HT-29 (cell line): ENCODE measurements around the gene SYK. TPM values are rescaled to one million over a fixed set of nuclear protein-coding genes. Genes with fewer than 3 reads are reported as not detected.

Experiments
- DNase-seq: peaks from one replicate; pipeline ENCODE4 v3.0.0-alpha.2; 2015; ENCODE audit warnings: low spot score
- total RNA-seq: library from RNA; depleted of rRNA; stranded (reverse); fragments of >200 nt; shearing (Covaris generic); gene quantifications from 2 replicates; pipeline ENCODE4 v1.2.3, GENCODE V29; 2014

SYK gene
- total RNA-seq, 1 experiment from 2014 or later, result 24.2 TPM

DNA sequence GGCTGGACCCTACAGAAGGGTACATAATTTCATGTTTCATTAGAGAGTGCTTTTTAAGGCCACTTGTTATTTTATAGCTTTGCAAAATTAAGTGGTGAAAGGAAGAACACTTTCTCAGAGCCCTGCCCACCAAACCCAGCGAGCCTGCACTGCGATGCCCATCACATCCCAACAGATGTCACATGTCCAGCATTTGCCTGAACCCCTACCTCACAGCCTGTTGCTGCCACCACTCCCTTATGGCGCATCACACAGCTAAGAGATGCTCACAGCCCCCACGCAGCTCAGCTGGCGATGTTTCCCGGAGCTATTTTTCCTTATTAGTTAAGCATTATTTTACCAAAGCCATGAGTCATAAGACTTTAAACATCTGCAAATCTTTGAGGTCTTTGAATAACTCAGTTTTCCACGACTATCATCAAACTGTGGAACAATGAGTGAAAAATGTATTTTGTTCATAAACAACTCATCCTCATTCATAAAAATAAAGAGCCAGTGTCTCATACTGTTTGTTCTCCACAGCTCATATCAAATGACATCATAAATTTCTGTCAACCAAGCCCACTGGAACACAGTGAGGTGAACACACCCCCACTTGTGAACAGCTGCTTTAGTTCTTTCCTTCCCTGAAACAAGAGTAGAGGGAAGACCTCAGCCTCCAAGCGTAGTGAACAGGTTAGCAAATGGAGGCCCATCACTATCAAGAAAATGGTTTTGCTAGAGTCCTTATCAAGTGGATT lies 104.9 kb downstream of the SYK start:
- DNase-seq, result no peak

DNA sequence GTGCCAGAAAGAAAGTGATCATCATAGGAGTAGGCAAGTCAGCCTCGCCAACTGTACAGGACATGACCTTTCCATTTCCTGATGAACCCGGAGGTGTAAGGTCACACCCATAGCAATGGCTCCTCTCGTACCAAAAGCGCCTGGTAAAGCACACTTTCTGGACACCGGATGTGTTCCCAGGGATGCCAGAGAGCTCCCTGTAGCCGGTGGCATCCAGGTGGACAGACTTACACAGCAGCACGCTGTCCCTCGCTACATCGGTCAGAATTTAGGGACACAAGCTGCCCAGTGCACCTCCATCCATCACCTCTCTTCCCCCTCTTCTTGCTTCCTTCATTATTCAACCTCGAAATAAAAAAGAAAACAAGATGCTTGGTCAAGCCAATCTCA lies 105.4 kb downstream of the SYK start:
- no peak for DNase-seq

DNA sequence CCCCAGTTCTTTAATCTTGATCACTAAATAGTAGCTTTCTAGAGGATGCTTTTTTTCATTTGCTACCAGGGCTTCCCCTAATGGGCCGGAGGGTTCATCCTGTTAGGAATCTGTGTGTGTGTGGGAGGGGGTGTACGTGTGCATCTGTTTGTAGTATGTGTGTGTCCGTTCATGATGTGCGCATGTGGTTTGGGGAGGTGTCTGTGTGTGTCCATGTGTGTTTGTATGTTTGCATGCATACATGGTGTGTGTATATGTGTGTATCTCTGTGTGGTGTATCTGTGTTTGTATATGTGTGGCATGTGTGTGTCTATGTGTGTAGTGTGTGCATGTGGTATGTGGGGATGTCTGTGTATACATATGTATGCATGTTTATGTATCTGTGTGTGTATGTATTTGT lies 106.2 kb downstream of the SYK start:
- no peak for DNase-seq

DNA sequence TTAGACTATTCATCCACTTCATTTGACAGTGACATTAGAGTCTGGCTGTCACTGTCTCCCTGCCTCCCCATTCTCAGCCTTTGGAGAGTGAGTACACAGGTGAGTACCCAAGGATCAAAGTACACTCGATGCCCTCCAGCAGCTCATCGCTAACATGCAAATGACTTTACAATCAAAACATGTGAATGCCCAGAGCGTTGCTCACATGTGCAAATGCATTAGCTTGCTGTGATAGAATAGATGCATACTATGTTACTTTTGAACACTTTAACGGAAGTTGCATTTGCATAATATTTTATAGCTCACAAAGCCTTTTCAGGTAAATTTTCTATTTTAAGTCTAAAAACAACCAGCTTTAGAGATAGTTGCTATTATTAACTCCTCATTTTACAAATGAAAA lies 107.6 kb downstream of the SYK start:
- DNase-seq, result no peak

DNA sequence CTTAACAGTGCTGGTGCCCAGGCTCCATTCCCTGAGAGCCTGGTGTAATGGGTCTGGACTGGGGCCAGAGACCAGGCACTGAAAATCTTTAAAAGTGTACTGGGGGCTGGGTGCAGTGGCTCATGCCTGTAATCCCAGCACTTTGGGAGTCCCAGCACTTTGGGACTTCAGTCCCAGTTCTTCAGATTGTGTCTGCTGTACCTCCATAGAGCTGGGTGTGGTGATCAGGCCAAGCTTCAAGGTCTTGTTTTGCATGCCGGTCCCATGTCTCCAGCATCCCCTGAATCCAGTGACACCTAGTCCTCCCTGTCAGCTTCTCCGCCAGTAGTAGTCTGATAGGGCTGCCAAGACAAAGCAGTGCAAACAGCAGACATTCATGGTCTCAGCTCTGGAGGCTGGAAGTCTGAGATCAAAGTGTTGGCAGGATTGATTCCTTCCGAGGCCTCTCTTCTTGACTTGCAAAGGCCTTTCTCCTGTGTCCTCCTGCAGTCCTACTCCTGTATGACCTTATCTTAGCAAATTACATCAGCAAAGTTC lies 108.2 kb downstream of the SYK start:
- DNase-seq, result no peak

DNA sequence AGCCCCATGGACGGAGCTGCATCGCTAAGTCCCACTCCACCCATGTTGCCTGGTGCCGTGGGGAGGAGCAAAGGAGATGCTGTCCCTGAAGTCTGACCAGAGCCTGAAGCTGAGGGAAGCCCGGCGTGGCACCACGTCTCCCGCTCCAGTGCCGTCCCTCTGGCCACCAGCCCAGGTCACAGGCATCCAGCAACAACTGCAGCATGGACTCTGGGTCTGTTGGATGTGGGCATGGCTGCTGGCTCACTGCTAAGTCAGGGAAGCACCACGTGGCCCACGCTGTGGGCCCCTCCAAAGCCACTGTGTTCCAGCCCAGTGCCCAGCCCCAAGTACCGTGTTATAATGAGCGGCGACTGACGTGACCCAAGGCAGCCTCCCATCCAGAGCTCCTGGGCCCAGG lies 112.6 kb downstream of the SYK start:
- no peak for DNase-seq

DNA sequence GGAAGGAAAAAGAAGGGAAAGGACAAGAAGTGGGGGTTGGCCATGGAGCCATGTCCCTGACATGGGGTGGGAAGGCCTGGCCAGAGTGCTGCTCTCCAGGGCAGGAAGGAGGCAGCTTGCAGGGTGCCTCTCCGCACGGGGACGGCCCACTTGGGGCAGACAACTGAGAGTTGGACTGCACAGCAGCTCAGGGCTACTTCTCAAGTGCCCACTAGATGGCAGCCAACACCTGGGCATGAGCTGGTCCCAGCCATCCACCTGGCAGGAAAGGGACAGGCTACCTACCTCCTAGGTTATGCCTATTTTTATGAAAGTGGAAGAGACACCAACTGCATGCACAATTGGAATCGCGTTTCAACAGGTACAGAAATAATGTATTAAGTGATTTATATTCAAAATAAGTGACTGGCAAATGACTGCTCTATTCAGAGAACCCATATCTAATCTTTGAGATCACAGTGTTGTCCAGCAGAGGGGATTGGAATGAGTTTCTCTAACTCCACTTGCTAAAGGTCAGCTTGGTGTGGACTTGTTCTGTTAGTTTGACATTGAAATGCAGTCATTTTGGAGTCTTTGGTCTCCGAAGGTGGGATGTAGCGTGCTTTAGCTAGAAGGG lies 113.4 kb downstream of the SYK start:
- DNase-seq, result peak; percentile 87

DNA sequence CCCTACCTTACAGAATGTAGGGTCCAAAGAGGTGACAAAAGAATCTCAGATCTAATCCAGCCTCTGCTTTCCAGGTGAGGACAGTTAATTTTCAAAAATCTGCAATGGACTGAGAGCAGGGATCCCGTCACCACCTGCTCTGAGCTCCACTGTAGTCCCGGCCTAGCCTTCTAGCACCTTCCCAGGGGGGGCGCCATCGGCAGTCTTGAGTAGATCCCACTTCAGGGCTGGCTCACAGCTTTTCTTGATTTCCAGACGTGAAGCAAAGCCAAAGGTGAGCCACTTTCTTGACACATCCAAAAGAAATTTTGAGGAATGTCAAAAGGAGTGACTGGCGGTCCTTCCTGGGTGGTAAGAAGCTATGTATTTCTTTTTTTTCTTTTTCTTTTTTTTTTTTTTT lies 114.1 kb downstream of the SYK start:
- DNase-seq, result no peak

DNA sequence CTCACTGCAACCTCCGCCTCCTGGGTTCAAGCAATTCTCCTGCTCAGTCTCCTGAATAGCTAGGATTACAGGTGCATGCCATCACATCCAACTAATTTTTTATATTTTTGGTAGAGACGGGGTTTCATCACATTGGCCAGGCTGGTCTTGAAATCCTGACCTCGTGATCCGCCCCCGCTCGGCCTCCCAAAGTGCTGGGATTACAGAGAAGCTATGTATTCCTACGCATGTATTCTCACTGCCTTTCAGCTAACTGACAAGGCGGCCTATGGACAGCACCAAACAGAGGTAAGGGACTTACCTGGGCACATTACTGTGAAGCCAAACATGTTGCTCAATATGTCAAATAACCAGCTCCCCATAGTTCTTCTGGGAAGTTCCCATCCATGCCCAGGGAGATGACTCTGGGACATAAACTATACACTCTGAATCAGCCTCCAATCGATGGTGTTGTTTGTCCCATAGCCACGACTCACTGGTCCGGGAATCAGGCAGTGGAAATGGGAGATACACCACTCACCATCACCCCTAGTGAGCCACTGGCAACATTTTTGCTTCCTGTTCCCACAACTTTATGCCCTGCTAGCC lies 114.6 kb downstream of the SYK start:
- DNase-seq, result no peak

DNA sequence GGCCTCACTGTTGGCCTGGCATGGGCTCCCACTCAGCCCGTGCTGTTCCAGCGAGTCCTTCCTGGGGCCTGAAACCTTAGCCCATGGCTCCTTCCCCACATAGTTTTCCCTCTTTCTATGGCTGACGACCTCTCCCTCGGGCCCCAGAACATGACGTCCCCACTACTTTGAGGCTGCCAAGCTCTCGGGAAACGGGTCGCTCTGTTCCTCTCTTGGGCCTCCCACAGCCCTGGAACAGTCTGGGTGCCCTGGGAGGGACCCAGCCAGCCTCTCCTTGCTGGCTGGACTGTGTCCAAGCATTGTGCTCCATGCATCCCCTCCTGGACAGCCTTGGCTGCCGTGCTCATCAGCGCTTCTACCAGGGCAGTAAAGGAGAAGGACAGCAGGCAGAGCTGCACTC lies 118.3 kb downstream of the SYK start:
- no peak for DNase-seq

DNA sequence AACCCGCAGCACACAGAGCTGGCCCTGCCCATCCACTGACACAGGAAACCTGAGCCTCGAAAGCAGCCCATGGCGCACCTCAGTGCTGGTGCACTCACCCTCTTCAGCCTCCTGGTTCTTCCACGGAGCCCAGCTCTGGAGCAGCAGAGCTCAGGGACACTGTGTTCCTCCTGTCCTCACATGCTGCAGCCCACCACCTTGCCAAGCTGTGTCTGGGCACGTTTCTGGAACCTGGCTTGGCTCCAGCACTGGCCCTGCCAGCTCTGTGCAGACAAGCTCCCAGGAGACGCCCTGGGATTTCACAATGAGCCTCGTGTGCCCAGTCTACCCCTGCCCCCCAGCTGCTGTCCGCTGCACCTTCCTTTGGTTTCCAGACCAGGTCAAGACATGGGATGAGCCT lies 119.5 kb downstream of the SYK start:
- DNase-seq, result no peak

DNA sequence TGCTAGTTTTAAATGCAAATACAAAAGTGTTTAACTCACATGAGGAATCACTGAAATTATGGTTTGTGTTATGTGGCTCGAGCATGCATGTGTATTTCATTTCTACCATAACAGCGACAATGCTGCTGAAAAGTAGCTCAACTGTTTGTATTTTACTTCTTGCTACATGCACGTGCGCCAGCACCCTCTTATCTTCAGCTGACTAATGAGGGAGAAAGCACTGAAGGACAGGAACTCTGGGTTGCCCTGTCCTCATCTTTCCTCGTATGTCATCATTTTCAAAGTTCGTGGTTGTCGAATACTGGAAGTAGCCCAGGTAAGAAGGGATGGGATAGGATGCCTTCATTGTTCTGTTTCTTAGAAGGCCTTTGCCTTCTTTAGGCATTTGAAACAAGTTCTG lies 120.3 kb downstream of the SYK start:
- DNase-seq, result no peak

DNA sequence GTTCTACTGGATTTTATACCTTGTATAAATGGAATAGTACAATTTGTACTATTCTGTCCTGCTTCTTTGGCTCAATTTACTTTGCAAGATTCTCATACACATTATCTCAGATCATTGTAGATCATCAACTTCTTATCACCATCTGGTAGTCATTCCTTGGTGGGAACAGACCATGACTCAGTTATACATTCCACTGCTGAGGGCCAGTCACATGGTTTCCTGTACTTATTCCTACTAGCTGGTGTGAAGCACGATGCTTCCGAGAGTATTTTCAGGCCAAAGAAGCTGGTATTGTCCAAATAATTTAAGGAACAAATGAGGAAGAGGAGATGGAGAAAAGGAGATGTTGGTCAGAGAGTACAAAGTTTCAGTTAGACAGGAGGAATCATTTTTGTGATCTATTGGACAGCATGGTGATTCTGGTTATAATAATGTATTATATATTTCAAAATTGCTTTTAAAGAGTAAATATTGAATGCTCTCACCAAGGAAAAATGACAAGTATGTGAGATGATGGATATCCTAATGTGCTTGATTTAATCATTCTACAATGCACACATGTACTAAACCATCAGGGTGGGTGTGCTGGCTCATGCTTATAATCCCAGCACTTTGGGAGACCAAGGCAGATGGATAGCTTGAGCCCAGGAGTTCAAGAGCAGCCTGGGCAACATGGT lies 124.1 kb downstream of the SYK start:
- DNase-seq, result no peak

DNA sequence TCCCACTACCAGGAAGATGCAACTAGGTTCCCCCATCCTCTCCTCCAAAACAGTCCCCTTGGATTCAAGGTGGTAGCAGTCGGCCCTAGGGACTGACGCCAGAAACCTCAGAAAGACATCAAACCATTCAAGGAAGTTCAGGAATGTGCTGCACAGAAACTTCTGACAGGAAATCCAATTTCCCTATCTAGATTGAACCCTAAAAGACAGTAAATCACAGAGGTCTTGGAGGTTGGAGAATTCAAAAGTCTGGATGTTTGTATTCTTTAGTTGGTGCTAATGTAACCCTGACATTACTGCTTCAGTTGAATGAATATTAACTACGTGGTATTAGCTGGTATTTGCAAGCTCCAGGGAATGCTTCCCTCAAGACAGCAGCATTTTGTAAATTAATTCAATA lies 125.3 kb downstream of the SYK start:
- no peak for DNase-seq

DNA sequence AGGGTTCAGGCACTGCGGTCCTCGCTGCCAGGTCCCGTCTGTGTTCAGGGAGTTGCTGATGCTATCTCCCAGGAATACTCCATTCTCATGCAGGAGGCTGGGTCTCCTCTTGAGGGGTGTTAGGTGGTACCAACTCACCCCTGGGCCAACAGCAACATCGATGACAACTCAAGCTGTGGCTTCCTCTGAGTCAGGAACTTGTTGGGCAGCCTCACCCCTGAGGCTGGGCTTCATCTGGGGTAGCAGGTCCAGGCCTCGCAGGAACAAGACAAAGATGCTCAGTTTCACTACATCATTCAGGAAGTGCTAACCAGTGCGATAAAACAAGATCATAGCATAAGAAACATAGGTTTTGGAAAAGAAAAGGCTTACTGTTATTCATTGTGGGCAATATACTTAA lies 125.9 kb downstream of the SYK start:
- no peak for DNase-seq

DNA sequence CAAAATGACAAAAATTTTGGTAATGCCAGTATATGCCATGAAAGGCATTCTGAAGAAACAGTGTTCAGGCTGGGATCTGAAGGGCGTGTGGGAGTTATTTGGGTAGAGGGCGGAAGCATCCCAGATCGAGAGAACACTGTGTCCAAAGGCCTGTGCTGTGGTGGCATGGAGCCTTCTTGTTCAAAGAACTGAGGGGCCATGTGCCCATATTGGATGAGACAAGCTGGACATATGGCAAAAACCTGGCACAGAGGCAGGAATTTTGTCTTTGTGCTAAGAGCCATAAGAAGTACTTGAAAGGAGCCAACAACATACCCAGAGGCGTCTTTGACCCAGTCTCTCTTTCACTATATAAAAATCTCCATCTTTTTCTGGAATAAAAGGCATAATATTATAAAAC lies 128.0 kb downstream of the SYK start:
- DNase-seq, result no peak

DNA sequence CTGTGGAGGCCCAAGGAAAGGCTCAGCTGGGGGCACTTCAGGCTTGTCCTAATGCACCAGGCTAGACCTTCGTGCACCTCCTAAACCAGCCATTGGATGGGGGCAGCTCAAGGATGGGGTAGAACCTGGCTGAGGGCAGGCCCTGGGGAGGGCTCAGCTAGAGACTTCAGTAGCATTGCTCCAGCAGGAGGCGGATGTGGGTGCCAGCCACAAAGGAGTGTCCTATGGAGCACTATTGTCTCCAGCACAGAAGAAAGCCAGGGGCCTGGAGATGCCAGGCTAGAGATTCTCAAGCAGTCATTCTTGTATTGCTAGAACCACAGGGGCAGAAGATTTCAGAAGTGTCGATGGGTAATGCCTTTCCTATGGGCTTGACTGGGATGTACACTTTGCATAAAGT lies 131.8 kb downstream of the SYK start:
- DNase-seq, result no peak

DNA sequence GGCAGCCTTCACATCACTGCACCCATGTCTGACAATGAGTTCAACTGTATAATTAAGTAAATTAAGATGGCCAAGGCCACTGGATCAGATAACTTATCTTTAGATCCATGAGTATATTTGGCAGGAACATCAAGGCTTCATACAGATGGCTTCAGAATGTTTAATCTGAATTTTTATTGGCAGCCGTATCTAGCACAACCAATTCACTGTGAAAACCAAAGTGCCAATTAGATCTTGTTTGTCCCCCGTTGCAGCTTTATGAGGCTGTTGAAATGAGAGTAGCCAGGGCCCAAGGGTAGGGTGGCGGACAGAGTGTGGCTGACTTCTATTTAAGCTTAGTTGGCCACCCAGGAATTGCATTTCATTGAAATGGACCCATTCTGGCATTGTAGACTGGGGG lies 137.7 kb downstream of the SYK start:
- no peak for DNase-seq

DNA sequence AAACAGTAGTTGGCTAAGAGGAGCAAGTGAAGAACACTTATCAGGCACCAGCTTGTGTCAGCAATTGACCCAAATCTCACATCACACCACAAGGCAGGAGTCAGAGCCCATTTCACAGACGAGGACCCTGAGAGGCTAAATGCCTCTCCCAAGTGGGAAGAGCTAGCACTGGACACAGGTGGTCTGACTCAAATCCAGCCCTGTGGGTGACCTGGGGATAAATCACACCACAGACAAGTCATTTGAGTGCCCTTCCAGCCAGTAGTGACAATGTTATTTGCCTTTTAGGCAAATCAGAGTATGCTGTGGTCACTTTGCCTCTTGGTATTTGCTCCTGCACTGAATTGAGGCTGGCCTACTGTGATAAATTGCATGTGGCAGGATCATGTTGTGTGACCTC lies 138.7 kb downstream of the SYK start:
- no peak for DNase-seq

DNA sequence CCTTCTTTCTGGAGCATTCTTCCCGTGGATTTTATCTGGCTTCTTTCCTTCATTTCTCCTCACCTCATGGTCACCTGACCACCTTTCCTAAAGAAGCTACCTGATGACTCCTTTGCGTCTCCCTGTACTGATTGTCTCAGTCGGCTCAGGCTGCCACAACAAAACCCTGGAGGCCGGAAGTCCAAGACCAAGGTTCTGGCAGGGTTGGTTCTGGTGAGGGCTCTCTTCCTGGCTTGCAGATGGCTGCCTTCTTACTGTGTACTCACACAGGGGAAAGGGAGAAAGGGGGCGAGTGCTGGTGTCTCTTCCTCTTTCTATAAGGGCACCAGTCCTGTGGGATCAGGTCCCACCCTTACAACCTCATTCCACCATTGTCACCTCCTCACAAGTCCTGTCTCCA lies 140.0 kb downstream of the SYK start:
- DNase-seq, result no peak

DNA sequence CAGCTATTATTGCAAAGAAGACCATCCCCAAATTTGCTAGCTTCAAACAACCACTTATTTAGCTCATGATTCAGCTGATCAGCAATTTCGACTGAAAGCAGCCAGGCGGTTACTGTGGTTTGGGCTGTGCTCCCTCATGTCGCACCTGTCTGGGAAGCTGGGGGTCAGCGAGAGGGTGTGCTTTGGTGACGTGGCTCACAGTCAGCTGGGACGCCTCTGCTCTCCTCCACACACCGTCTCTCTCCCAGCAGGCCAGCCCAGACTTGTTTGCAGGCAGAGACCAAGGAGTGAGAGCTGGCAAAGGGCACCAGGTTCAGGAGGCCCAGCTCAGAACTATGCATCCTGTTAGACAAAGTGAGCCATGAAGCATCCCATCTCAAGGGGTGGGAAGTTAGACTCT lies 140.9 kb downstream of the SYK start:
- no peak for DNase-seq

DNA sequence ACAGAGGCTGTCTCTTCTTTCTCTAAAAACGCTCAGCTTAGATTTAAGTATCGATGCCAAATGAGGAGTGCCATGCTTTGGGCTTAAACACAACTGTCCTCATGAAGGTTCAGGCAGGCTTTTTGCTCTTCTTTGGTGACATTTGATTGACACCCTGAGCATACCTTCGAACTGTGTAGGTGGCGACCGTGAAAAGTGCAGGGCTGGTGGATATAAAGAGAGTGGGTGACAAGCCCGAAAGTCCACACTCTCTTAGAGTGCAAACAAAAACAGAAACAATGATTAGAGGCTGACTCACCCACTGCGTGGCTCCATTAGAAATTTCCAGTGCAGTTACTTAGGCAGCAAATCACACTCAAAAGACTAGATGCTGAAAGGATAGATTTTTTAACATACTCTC lies 141.7 kb downstream of the SYK start:
- DNase-seq, result no peak

DNA sequence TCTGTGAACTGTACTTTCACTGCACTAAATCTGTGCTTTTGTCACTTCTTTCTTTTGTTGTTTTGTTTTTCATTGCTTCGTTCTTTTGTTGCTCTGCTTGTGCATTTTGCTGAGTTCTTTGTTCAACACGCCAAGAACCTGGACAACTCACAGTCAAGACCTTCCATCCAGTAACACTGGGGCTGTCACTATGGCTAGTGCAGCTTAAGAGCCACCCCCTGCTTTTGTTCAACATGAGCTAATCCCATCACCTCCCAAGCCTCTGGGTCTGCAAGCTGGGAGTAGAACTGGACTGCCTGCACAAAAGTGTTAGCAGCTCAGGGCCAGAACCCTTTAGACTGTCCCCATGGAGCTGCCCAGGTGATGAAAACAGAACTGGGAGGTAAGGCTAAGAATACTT lies 143.7 kb downstream of the SYK start:
- DNase-seq, result no peak
